ENCODE results near the gene TMPRSS11E.
A peak's percentile ranks its signal among the peaks of the same experiment; 100 is the strongest.
"Not testable (repeated sequence)": the region's sequence is repeated elsewhere in the genome, so short reads cannot be mapped to it uniquely, and the experiment has no call there.

The TMPRSS11E gene

GRCh38 chr4:68447201-68447600, at the start of gene TMPRSS11E:
Gene TMPRSS11E (plus strand): TSS chr4:68447463. CDS start chr4:68447513, 50 bp downstream.
- no peak for DNase-seq (ENCODE audit: low read depth, low spot score)

- DNase-seq (ENCODE audit: low read depth, low spot score) = no peak
Observed at GRCh38 chr4:68399306-68399705, 48.0 kb upstream of the TMPRSS11E start.

- no peak for DNase-seq (ENCODE audit: low read depth, low spot score)
Observed at GRCh38 chr4:68401231-68401630, 46.0 kb upstream of the TMPRSS11E start.

GRCh38 chr4:68404153-68404552, 43.1 kb upstream of the TMPRSS11E start:
- DNase-seq (ENCODE audit: low read depth, low spot score) = no peak

GRCh38 chr4:68405718-68406478, 41.4 kb upstream of the TMPRSS11E start:
- not testable (repeated sequence) for DNase-seq (ENCODE audit: low read depth, low spot score)

- DNase-seq (ENCODE audit: low read depth, low spot score) = no peak
Observed at GRCh38 chr4:68406479-68406859, 40.8 kb upstream of the TMPRSS11E start.

GRCh38 chr4:68407015-68407867, 40.0 kb upstream of the TMPRSS11E start:
- DNase-seq (ENCODE audit: low read depth, low spot score) = not testable (repeated sequence)

- DNase-seq (ENCODE audit: low read depth, low spot score) = no peak
Observed at GRCh38 chr4:68407868-68408190, 39.4 kb upstream of the TMPRSS11E start.

GRCh38 chr4:68410149-68410548, 37.1 kb upstream of the TMPRSS11E start:
- DNase-seq (ENCODE audit: low read depth, low spot score) = no peak

GRCh38 chr4:68410643-68411042, 36.6 kb upstream of the TMPRSS11E start:
- DNase-seq (ENCODE audit: low read depth, low spot score) = no peak

GRCh38 chr4:68412031-68412430, 35.2 kb upstream of the TMPRSS11E start:
- DNase-seq (ENCODE audit: low read depth, low spot score) = not testable (repeated sequence)

- DNase-seq (ENCODE audit: low read depth, low spot score) = peak; percentile 4
Observed at GRCh38 chr4:68416591-68416990, 30.7 kb upstream of the TMPRSS11E start.

- no peak for DNase-seq (ENCODE audit: low read depth, low spot score)
Observed at GRCh38 chr4:68426516-68426915, 20.7 kb upstream of the TMPRSS11E start.

GRCh38 chr4:68430337-68430736, 16.9 kb upstream of the TMPRSS11E start:
- DNase-seq (ENCODE audit: low read depth, low spot score) = no peak

- DNase-seq (ENCODE audit: low read depth, low spot score) = no peak
Observed at GRCh38 chr4:68432320-68432719, 14.9 kb upstream of the TMPRSS11E start.

- DNase-seq (ENCODE audit: low read depth, low spot score) = no peak
Observed at GRCh38 chr4:68433582-68433981, 13.7 kb upstream of the TMPRSS11E start.

GRCh38 chr4:68434277-68434676, 13.0 kb upstream of the TMPRSS11E start:
- DNase-seq (ENCODE audit: low read depth, low spot score) = no peak

GRCh38 chr4:68434836-68435235, 12.4 kb upstream of the TMPRSS11E start:
- no peak for DNase-seq (ENCODE audit: low read depth, low spot score)

GRCh38 chr4:68445111-68445510, 2.2 kb upstream of the TMPRSS11E start:
- peak; percentile 23 for DNase-seq (ENCODE audit: low read depth, low spot score)

GRCh38 chr4:68451246-68452211, 4.3 kb downstream of the TMPRSS11E start:
- peak; percentile 42 for DNase-seq (ENCODE audit: low read depth, low spot score)

GRCh38 chr4:68460085-68460484, 12.8 kb downstream of the TMPRSS11E start:
- no peak for DNase-seq (ENCODE audit: low read depth, low spot score)

- DNase-seq (ENCODE audit: low read depth, low spot score) = no peak
Observed at GRCh38 chr4:68461790-68462189, 14.5 kb downstream of the TMPRSS11E start.
